A549 treated with CORT108297 at 1 μM for 4 hours (cell line): ENCODE data around the gene FBXO17. TPM values are rescaled to one million over a fixed set of nuclear protein-coding genes. Genes with fewer than 3 reads are reported as not detected.

Experiments
- total RNA-seq: library from RNA; stranded (reverse); fragments of 200-300 nt; extraction: Qiagen RNA extraction; gene quantifications from 5 replicates; pipeline ENCODE4 v1.2.3, GENCODE V29; 2022

FBXO17 gene, protein sequence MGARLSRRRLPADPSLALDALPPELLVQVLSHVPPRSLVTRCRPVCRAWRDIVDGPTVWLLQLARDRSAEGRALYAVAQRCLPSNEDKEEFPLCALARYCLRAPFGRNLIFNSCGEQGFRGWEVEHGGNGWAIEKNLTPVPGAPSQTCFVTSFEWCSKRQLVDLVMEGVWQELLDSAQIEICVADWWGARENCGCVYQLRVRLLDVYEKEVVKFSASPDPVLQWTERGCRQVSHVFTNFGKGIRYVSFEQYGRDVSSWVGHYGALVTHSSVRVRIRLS
- total RNA-seq = 66.9 to 93.7 TPM (median 87.1 TPM) in 5 replicates

DNA sequence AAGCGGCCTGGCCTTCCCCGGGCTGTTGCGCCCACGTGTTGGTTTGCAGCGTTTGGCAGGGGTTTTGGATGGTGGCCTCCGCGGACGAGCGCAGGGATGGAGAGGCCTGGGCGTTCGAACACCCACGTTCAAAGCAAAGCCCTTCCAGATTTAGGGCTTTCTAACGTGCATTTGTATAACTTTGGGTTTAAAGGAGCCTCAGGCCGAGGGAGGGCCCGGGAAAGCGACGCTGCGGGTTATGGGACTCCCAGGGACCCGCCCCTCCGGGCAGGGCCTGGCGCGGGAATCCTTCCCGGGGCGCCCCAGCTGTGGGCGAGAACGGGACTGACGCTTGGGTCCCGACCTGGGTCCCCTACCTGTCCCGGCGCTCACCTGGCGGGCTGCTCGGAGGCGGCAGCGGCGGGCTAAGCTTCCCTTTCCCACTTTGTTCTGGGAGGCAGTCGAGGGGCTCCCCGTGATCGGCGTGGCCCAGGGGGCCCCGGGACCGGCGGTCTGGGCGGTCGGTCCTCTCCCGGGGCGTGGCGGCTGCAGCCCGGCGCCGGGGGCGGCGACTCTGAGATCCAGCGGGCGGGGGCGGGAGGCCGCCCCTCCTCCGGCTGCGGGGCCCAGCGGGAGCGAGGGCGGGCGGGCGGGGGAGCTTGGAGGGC, at the start of gene FBXO17:
TSS of gene FBXO17 (minus strand) at position 529 of the 647 bp plus-strand sequence. CDS start 25,423 bp downstream, outside the sequence.

DNA sequence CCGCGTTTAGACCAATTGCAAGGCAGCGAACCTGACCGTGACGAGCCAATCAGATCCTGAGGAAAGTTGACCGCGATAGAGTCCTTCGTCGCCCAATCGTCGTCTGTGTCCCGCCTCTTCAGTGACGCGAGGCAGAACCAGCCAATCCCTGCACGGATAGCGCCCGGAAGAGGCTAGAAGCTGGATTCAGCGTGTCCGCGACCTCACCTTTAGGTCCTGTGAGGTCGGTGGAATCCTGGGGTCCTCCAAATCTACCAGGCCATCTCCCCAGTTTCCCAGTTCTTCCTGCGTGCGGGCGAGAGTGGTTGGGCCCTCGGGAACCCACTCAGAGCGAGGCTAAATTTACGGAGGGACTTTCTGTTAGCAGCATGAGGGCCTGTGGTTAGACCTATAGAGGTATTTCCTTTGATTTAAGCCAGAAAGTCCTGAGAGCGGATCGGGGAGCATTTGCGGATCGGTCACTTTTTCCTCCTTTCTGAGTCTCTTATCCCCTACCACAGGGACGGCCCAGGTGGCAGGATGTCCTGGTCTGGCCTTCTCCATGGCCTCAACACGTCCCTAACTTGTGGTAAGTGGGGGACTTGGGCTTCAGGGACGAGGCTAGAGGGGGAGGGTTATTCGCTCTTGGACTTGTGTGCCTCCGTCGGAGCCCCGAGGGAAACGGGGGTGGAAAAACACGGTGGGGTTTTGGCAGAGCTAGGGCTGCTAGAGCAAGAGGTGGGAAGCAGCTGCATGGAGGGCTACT, 44.6 kb downstream of the FBXO17 start, which contains the start of gene MRPS12:
TSS of gene MRPS12 (plus strand) at position 169 of the 745 bp plus-strand sequence. CDS start at position 520, 351 bp downstream.

DNA sequence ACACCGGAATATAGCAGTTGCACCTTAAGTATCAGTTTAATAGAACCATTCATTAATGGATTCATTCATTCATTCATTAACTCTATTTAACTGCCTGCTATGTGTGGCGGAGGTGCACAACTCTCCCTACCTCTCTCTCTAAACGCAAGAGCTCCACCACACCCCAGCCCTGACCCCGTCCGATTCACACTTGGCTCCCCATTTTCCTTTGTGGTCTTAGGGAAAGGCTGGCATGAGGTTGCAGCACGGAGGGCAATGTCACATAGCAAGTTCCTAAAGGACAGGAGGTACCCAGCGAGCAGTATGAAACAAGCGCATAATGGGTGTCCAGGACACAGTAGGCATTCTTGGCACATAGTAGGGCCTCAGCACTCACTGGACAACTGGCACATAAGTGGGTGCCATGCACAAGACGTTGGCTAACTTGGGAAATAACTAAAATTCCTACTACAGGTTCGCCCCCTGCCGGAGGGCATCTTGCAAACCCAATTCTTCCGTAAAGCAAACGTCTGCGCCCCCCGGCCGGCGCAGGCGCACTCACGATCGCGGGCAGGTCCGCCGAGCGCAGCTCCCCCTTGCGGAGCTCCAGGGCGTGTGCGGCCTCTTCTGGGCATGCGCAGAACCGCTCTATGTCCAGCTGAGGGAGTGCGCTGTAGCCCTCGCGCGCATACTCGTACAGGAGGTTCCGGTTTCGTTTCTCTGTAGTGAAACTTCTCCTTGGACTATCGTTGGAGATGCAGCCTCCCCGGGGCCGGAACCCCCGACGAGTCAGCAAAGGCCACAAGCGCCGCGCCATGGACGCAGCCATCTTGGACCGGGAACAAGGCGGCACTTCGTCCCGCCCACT, 45.4 kb downstream of the FBXO17 start, which contains the start of gene SARS2:
TSS of gene SARS2 (minus strand) at position 835 of the 847 bp plus-strand sequence. CDS start at position 808, 27 bp downstream.

DNA sequence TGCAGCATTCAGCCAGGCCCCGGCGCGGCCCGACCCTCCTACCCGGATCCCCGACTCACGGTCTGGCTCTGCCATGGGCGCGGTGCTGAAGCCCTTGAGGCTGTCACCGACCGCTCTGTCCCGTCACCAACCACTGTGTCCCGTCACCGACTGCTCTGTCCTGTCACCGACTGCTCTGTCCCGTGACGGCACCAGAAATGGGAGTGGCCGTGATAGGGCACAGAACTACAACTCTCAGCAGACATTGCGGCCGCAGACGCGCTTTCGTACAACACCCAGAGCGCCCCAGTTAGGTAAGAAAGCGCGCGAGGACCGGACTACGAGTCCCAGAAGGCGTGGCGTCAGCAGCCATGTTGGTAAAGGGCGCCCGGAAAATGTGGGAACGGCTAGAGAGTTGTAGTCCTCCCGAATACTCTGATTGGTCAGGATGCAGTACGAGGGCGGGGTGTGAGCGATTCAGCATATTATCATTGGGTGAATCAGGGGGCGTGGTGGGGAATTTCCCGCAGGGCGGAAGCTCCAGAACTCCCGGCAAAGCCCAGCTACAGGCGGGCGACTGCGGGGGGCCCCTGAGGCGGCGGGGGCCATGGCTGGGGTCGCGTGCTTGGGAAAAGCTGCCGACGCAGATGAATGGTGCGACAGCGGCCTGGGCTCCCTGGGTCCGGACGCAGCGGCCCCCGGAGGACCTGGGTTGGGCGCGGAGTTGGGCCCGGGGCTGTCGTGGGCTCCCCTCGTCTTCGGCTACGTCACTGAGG, 75.9 kb downstream of the FBXO17 start, which contains the start of the genes NFKBIB and SIRT2:
TSS of gene NFKBIB (plus strand) at position 523 of the 755 bp plus-strand sequence. CDS start at position 587, 64 bp downstream.
TSS of gene SIRT2 (minus strand) at position 172 of the 755 bp plus-strand sequence. CDS start at position 75, 97 bp downstream.

Other genes starting within 250 kb of the FBXO17 start
- 5.0 to 6.7 TPM (median 6.2 TPM) in 5 replicates for gene CAPN12, start 231.3 kb downstream of the FBXO17 start, total RNA-seq
- 0.31 to 0.54 TPM (median 0.32 TPM) in 3 of 5 replicates, not detected in the others for gene LGALS7, start 202.2 kb downstream of the FBXO17 start, total RNA-seq
- 0.39 to 0.48 TPM in 2 of 5 replicates, not detected in the others for gene LGALS7B, start 186.5 kb downstream of the FBXO17 start, total RNA-seq
- 0.18 to 0.65 TPM (median 0.42 TPM) in 5 replicates for gene LGALS4, start 162.8 kb downstream of the FBXO17 start, total RNA-seq
- 275 to 383 TPM (median 296 TPM) in 5 replicates for gene ECH1, start 143.9 kb downstream of the FBXO17 start, total RNA-seq
- gene HNRNPL, start 125.8 kb downstream of the FBXO17 start, total RNA-seq = 324 to 352 TPM (median 346 TPM) in 5 replicates
- gene RINL, start 97.5 kb downstream of the FBXO17 start, total RNA-seq = 2.2 to 3.1 TPM (median 2.8 TPM) in 5 replicates
- 34.1 to 39.6 TPM (median 36.7 TPM) in 5 replicates for gene SIRT2, start 76.1 kb downstream of the FBXO17 start, total RNA-seq
- 64.4 to 131 TPM (median 110 TPM) in 5 replicates for gene NFKBIB, start 75.8 kb downstream of the FBXO17 start, total RNA-seq
- 0.45 to 1.2 TPM (median 0.98 TPM) in 5 replicates for gene CCER2, start 63.6 kb downstream of the FBXO17 start, total RNA-seq
- 46.2 to 64.3 TPM (median 58.8 TPM) in 5 replicates for gene SARS2, start 45.0 kb downstream of the FBXO17 start, total RNA-seq
- 209 to 341 TPM (median 295 TPM) in 5 replicates for gene MRPS12, start 44.8 kb downstream of the FBXO17 start, total RNA-seq
- gene FBXO27, start 56.8 kb upstream of the FBXO17 start, total RNA-seq = 4.0 to 5.8 TPM (median 5.2 TPM) in 5 replicates
- gene ACP7, start 108.6 kb upstream of the FBXO17 start, total RNA-seq = 0.12 to 0.22 TPM (median 0.14 TPM) in 5 replicates
- 93.1 to 128 TPM (median 124 TPM) in 5 replicates for gene PAK4, start 150.0 kb upstream of the FBXO17 start, total RNA-seq
- 1.1 to 2.1 TPM (median 1.7 TPM) in 5 replicates for gene NCCRP1, start 221.2 kb upstream of the FBXO17 start, total RNA-seq
- not detected in 5 replicates for gene SYCN, start 228.5 kb upstream of the FBXO17 start, total RNA-seq